NCI-H2171 (cell line): ENCODE results near the gene EXO1.
A peak's percentile ranks its signal among the peaks of the same experiment; 100 is the strongest.
"Not testable (repeated sequence)": the region's sequence is repeated elsewhere in the genome, so short reads cannot be mapped to it uniquely, and the experiment has no call there.

Experiments used
- DNase-seq: peaks from one replicate; lab custom pipeline; 2025; lab: John Stamatoyannopoulos, UW

Gene EXO1

GRCh38 chr1:241847796-241848685 is at the start of gene EXO1:
Gene EXO1, plus strand, starts transcription at chr1:241848204. Its CDS starts 2,222 bp downstream, at chr1:241850426.
- peak; percentile 85 for DNase-seq

- DNase-seq = no peak
These were observed 48.6 kb upstream of the EXO1 start for GRCh38 chr1:241799416-241799815.

GRCh38 chr1:241800640-241801039 is 47.4 kb upstream of the EXO1 start:
- DNase-seq = no peak

GRCh38 chr1:241802863-241803262 is 45.1 kb upstream of the EXO1 start:
- no peak for DNase-seq

- not testable (repeated sequence) for DNase-seq
These were observed 43.3 kb upstream of the EXO1 start for GRCh38 chr1:241804706-241805105.

GRCh38 chr1:241808265-241808664 is 39.7 kb upstream of the EXO1 start:
- no peak for DNase-seq

- no peak for DNase-seq
These were observed 37.1 kb upstream of the EXO1 start for GRCh38 chr1:241810769-241811405.

- no peak for DNase-seq
These were observed 34.2 kb upstream of the EXO1 start for GRCh38 chr1:241813768-241814320.

- no peak for DNase-seq
These were observed 32.0 kb upstream of the EXO1 start for GRCh38 chr1:241816008-241816407.

- no peak for DNase-seq
These were observed 30.6 kb upstream of the EXO1 start for GRCh38 chr1:241817331-241817792.

GRCh38 chr1:241817956-241818612 is 29.9 kb upstream of the EXO1 start:
- DNase-seq = no peak

GRCh38 chr1:241819340-241819866 is 28.6 kb upstream of the EXO1 start:
- DNase-seq = no peak

GRCh38 chr1:241821363-241821762 is 26.6 kb upstream of the EXO1 start:
- no peak for DNase-seq

- no peak for DNase-seq
These were observed 25.2 kb upstream of the EXO1 start for GRCh38 chr1:241822846-241823245.

- no peak for DNase-seq
These were observed 24.1 kb upstream of the EXO1 start for GRCh38 chr1:241823925-241824324.

- DNase-seq = no peak
These were observed 22.4 kb upstream of the EXO1 start for GRCh38 chr1:241825581-241825980.

GRCh38 chr1:241826613-241827012 is 21.4 kb upstream of the EXO1 start:
- not testable (repeated sequence) for DNase-seq

GRCh38 chr1:241827264-241827663 is 20.7 kb upstream of the EXO1 start:
- DNase-seq = no peak

GRCh38 chr1:241828463-241829021 is 19.5 kb upstream of the EXO1 start:
- no peak for DNase-seq

- no peak for DNase-seq
These were observed 18.5 kb upstream of the EXO1 start for GRCh38 chr1:241829468-241829867.

- DNase-seq = no peak
These were observed 13.1 kb upstream of the EXO1 start for GRCh38 chr1:241834733-241835377.
